GM21619 (cell line): Measurements from ENCODE around the gene THAP4.
"Not testable (repeated sequence)": the region's sequence is repeated elsewhere in the genome, so short reads cannot be mapped to it uniquely, and the experiment has no call there.

Source experiments
- ATAC-seq: cut with Tn5 transposase; IDR thresholded peaks from one replicate; pipeline ENCODE4 v1.9.1; 2021; ENCODE audit not compliant: unreplicated experiment

THAP4 gene

DNA sequence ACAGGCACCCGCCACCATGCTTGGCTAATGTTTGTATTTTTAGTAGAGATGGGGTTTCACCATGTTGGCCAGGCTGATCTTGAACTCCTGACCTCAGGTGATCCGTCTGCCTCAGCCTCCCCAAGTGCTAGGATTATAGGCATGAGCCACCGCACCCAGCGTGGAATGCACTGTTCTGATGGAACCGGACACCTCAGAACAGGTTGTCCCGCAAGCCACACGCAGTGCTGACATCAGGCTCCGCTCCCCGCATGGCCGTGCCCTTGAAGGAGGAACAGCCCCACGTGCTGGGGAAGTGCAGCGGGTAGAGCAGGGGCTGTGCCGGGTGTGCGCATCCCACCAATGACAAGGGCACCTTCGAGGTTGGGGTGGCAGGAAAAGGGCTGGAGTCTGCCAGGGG is 69.7 kb downstream of the THAP4 start:
- ATAC-seq, result not testable (repeated sequence)

DNA sequence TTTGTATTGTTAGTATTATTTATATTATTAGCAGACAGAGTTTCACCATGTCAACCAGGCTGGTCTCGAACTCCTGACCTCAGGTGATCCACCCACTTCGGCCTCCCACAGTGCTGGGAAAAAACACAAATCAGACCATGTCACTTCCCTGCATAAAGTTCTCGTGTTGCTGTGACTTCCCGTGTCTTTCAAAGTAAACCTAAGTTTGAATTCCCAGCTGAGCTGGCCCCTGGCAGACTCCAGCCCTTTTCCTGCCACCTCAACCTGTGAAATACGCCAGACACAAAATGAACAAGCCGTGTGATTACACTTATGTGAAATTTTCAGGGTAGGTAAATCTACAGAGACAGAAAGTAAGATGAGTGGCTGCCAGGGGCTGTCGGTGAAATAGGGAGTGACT is 70.5 kb downstream of the THAP4 start:
- no peak for ATAC-seq

- not testable (repeated sequence) for ATAC-seq
Observed at GRCh38 chr2:241566021-241566420, 70.9 kb downstream of the THAP4 start.

DNA sequence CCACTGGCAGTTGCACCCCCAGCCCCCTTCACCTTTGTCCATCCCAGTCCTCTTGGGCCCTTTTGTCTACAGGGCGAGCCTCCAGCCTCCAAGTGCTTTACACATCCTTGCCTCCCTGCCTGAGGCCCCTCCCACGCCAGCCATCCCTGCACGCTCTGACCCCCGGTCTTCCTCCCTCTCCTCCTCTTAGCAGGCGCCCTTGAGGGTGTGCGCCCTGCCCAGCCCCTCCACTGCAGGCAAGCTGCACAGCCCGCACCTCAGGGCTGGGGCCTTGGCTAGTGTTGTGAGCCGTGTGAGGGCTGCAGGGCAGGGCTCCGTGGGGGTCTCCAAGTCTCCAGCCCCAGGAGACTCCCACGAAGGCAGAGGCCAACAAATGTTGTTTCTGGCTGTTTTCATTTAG is 71.5 kb downstream of the THAP4 start:
- no peak for ATAC-seq

DNA sequence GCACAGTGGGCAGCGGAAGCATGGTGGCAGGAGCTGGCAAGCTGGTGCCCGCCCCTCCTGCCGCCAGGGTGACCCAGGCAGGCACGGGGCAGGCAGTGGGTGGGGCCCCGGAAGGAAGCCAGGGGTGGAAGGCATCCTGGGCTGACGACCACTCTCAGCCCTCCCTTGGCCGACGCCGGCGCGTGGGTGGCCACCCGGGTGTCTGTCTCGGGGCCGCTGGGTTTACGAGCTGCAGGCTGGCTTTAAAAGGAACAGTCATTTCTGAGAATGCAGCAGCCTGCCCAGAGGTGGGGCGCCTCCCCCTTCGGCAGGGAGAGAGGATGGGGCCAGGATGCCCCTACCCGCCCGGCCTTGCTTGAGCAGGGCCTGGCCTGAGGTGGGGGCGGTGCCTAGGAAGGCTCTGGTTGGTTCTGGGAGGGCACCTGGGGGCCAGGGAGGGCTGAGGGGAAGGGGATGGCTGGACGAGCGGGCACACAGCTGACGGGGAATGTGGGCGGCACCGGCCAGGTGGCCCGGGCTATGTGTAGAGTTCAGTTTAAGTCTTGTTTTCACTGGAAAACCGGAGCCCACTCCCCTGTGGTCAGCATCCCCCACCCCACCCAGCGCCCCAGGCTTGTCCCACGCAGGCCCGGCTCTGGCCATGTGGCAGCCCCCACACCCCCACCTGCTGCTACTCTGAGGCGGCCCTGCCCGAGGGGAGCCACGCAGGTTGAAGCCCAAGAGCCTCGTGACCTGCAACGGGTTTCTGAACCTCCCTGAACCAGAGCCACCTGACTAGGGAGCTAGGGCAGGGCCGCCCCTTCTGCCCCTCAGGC is 72.2 kb downstream of the THAP4 start:
- ATAC-seq, result no peak

DNA sequence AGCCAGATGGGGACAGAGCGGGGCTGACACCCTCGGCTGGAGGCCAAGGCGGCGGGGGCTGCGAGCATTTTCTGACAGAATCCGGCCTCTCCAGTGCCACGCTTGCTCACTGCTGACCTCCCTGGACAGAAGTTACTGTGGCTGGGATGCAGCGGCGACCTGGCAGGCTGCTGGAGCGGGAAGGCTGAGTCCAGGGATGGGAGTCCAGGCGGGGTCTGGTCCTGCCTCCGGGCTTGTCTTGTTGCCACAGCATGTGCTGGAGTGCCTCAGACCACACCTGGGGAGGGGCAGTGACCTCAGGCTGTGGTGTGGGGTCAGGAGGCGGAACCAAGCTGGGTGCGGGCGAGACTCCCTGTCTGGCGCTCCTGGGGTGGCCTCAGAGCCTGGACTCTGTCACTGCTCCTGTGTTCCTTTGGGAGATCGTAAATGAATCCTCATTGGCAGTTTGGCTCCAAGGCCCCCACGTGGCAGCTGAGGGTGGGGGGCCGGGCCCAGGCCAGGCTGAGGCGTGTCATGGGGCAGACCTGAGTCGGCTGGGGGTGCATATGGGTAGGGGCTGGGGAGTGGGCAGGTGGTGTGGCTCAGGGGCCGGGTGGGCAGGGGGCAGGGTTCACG is 72.9 kb downstream of the THAP4 start:
- ATAC-seq, result no peak

GRCh38 chr2:241563571-241563980 is 73.4 kb downstream of the THAP4 start:
- no peak for ATAC-seq

- no peak for ATAC-seq
Observed at GRCh38 chr2:241563031-241563507, 73.9 kb downstream of the THAP4 start.

DNA sequence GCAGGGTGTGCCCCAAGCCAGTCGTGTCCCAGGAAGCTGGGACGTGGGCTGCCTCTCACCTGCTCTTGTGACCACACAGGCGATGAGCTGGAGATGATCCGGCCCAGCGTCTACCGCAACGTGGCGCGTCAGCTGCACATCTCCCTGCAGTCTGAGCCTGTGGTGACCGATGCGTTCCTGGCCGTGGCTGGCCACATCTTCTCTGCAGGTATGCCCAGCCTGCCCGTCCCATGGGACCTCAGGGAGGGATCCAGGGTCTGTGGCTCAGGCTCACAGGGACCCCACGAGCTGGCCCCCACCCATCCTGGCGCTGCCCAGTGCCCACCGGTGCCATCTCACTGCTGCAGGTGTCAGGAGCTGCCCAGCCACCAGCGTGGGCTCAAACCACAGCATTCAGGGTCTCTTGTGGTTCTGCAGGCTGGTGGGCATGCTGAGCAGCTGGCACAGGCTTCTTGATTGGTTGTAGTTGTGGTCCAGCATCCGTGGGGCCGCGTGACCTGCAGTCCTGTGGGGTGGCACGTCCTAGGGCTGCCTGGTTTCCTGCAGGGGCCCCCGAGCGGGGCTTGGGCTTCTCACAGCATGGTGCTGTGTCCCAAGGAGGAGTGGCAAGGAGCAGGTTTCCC is 74.6 kb downstream of the THAP4 start:
- ATAC-seq, result no peak

GRCh38 chr2:241561832-241562231 is 75.1 kb downstream of the THAP4 start:
- ATAC-seq, result no peak

GRCh38 chr2:241560883-241561474 is 76.0 kb downstream of the THAP4 start:
- no peak for ATAC-seq

DNA sequence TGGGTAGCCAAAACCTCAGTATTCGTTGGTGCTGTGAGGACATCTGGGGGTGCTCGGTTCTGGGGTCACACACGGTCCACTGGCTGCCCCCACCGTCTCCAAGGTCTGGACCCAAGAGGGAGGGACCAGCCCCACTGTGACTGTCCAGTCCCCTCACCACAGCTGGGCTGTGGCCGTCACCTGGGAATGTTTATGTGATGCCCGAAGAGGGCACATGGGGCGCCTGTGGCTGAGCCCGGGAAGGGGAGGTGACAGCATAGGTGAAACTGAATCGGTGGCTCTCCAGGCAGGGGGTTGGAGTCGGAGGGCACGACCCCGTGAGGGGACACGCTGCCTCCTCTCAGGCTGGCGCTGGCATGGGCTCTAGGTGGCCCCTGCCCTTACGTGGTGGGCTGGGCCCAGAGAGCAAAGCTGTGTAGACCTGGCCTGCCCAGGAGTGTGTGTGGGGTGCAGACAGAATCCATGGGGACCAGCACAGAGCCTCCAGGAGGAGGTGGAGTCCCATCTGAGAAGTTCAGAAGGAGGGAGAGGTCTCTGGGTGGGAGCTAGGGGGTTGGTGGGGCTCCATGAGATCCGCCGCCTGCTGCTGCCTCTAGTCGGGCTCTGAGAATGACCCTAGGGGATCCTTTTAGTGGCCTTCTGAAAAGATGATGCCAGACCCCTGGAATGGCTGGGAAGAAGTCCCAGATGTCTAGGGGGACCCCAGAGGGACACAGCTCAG is 76.6 kb downstream of the THAP4 start:
- ATAC-seq, result no peak

DNA sequence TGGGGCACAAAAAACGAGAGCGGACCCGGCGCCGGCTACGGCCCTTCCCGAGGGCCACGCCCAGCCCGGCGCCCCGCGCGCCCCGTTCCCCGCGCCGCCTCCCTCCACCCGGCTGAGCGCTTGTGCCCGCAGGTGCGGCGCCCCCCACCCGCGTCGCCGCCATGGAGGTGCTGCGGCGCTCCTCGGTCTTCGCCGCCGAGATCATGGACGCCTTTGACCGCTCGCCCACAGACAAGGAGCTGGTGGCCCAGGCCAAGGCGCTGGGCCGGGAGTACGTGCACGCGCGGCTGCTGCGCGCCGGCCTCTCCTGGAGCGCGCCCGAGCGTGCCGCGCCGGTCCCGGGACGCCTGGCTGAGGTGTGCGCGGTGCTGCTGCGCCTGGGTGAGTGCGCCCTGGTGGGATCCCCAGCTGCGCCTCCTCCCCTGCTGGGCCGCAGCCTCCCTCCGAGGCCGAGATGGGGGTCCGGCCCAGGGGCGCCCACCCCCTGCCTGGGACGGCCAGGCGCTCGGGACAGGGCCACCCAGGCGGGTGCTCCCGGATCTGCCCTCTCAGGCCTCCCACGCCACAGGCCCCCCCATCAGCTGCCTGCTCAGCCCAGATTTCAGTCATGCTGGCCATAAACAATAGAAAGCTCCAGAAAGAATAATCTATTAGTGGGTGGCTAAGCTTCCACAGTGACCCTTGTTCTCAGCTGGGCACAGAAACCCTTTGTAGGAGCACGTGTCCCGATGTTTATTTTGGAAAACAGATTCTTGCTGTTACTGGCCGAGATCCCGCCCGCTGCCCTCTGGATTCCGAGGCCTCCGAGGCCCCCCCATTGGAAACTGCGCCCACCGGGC is 77.4 kb downstream of the THAP4 start:
- ATAC-seq, result no peak

DNA sequence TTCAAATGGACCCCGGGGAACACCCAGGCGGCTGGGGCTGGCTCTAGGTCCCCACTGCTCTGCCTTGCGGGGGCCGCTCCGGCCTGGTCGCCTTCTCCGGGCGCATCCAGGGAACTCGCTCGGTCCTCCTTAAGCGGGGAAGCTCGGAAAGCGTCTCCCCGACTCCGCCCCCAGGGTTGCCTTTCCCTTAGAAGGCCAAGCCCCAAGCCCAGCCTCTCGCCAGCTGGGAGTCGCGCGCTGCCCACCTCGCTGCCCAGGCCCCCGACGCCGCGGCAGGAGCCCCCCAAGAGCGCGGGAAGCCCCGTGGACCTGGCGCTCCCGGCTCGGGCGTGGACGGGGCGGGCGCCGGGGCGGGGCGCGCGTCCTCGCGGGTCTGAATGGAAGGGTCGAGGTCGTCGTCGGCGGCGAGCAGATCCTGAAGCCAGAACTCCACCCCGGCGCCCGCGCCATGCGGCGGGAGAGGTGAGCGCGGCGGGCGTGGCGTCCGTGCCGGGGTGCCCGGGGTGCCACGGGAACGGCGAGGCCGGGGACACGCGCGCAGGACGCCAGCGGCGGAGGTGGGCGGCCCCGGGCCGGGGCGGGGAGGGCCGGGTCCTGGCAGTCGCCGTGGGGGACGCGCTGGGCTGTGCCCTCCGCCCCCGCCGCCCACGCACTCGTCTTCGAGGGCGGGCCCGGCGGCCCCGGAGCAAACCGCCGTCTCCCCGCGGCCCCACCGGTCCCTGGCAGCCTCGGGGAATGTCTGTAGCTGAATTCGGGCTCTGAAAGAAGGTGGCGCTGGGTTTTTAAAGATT is 78.2 kb downstream of the THAP4 start, which contains the start of gene BOK:
BOK (plus strand) TSS at position 214 of the 791 bp plus-strand sequence. CDS start 739 bp downstream, outside the sequence.
- no peak for ATAC-seq

DNA sequence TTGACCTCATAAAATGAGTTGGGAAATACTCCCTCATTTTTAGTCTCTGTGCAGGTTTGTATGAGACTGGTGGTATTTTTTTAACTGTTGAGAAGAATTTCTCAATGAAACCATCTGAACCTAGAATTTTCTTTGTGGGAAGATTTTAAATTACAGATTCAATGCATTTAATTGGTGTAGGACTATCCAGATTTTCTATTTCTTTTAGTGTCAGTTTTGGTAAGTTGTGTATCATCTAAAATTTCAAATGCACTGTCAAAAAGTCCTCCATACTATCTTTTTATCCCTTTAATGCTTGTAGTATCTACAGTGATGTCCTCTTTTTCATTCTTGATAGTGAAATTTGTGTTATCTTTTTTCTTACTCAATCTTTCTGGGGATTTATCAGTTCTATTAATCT is 80.2 kb downstream of the THAP4 start:
- no peak for ATAC-seq

- no peak for ATAC-seq
Observed at GRCh38 chr2:241555711-241556110, 81.2 kb downstream of the THAP4 start.

DNA sequence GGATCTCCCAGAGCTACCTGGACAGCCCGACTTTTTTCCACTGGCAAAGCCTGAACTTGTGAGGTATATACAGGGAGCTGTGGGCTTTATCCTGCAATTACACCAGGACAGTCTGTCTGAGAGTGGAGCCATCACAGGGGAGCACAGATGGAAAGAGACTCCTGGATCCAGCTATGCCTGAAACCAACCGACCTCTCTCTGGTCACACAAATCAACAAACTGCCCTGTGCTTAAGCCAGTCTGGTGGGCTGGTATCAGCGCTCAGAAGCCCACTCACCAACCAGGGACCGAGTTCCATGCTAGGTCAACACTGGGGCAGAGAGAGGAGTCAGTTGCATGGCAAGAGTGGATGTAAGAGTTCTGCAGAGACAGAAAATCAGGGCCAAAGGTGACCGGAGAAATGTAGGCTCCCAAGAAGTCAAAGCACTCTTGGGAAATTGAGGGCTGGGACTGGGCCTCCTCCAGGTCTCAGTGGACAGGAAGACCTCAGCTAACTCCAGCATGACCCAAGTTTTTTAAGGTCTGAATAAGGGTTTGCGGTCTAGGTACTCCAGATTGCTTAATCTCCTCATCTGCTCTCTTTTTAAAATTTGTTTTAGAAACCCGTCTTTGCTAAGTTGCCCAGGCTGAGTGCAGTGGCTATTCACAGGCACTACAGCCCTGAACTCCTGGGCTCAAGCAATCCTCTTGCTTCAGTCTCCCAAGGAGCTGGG is 82.2 kb downstream of the THAP4 start:
- ATAC-seq, result no peak

- ATAC-seq, result no peak
Observed at GRCh38 chr2:241553981-241554380, 83.0 kb downstream of the THAP4 start.

- no peak for ATAC-seq
Observed at GRCh38 chr2:241553512-241553830, 83.5 kb downstream of the THAP4 start.
